OCI-LY1 (cell line): ENCODE measurements around the gene MYH7.

Experiments used
- CTCF ChIP-seq: fragments of 200-600 bp; sonication (generic), shearing (Covaris generic); IDR thresholded peaks from 2 replicates; pipeline ENCODE4 v1.5.1; 2017; ENCODE audit warnings: mild to moderate bottlenecking, antibody characterized with exemption, low read length, moderate library complexity, mixed read lengths
- EZH2 ChIP-seq: fragments of 200-600 bp; sonication (generic), shearing (Covaris generic); IDR thresholded peaks from 2 replicates; pipeline ENCODE4 v1.8.0; 2017; ENCODE audit warnings: borderline replicate concordance, mixed run types, mild to moderate bottlenecking, antibody characterized with exemption, low read length, moderate library complexity, mixed read lengths

DNA sequence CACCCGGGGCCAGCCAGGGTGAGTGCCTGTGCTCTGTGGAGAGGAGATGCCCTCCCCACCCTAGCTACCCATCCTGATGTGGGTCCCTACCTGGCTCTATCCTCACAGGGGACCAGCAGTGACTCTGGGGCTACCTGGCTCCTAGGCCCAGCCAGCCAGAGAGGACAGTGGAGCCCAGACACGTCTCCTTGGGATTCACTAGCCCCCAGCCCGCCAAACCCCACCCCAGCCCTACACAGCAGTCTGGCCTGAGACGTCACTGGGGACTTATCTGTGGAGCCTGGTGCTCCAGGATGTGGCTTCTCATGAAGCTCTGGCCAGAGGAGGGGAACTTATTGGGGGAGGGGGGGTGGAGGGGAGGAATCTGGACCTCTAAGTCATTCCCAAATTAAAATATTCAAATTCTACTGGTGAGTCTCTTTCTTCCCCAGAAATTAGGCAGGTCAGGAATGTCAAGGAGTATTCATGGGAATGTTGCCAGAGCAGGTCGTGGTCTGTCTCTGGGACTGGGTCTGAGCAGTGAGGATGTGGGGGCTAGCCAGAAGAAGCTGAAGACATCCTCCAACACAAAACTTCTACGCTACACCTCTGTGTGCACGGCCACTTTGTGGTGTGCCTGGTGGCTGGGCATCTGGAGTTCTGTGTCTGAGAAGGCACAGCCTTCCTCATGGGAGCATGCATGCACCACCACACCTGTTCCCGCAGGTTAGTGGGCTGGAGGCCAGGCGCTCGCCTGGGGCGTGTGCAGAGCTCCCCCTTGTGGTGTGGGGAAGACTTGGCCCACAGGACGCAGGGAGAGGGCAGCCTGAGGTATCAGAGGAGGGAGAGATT is 55.9 kb downstream of the MYH7 start:
- peak; percentile 92 for TF ChIP-seq CTCF
- no peak for TF ChIP-seq EZH2
